GM21723 (cell line): ENCODE measurements around the gene ST8SIA6.
A peak's percentile ranks its signal among the peaks of the same experiment; 100 is the strongest.

Source experiments
- ATAC-seq: cut with Tn5 transposase; IDR thresholded peaks from one replicate; pipeline ENCODE4 v1.9.1; 2021; ENCODE audit warnings: mild to moderate bottlenecking, moderate library complexity; ENCODE audit not compliant: unreplicated experiment

The ST8SIA6 gene

DNA sequence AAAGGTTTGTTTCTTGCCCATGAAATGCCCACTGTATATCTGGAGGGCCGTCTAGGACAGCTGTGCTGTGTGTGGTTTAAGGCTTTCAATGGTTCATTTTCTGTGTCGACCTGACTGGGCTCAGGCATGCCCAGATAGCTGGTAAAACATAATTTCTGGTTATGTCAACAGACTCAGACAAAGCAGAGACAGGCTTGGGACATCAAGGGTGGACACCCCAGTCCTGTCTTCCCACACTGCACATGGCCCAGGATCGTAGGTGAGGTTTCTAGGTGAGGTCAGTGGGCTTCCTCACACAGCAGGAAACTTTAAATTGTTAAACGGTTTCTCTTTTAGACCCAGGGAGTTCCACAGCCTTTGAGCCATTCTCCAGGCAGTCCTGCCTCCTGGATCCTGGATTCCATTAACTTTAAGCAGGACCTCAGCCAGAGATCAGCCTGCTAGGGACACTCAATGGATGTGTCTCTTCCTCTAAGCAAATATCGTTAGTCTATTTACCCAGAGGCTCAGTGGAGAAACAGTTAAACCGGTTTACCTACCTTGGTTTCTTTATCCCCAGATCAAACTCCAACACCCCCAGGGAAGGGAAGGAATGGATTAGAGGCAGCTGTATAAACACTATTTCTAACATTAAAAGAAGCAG lies 66.4 kb downstream of the ST8SIA6 start:
- no peak for ATAC-seq

GRCh38 chr10:17386616-17387075 lies 67.7 kb downstream of the ST8SIA6 start:
- no peak for ATAC-seq

- ATAC-seq, result no peak
Observed at GRCh38 chr10:17386021-17386420, 68.4 kb downstream of the ST8SIA6 start.

- no peak for ATAC-seq
Observed at GRCh38 chr10:17385066-17385465, 69.3 kb downstream of the ST8SIA6 start.

DNA sequence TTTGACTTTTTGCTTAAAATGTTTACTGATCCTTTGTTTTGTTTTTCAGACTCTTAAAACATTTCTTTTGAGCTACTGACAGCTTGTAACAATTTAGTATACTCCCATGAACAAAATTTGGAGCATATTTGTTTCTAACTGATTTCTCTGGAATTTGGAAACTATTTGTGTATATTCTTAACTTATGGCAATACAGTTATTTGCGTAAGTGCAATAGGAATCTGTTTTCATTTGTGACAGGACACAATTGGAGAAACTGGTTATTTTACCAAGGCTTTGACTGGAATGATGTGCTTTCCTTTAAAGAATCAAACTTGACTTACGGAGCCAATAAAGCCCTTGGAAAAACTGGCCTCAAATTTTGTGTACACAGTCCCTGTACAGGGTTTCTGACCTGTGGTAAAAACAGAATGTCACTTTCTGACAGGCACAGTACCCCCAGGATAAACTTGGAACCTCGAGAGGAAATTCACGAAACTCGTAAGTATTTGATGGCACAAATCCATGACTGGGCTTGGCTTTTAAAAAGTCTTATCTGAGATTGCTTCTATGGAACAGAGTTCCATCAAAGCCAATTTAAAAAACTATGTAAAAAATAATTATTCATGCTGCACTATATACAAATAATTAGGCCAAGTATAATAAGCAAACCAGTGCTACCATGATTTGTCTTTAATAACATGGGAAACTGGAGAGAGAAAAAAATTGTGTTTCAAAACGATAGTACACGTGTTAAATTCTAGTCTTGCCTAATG lies 70.4 kb downstream of the ST8SIA6 start:
- ATAC-seq, result no peak

GRCh38 chr10:17381502-17382142 lies 72.8 kb downstream of the ST8SIA6 start:
- no peak for ATAC-seq

DNA sequence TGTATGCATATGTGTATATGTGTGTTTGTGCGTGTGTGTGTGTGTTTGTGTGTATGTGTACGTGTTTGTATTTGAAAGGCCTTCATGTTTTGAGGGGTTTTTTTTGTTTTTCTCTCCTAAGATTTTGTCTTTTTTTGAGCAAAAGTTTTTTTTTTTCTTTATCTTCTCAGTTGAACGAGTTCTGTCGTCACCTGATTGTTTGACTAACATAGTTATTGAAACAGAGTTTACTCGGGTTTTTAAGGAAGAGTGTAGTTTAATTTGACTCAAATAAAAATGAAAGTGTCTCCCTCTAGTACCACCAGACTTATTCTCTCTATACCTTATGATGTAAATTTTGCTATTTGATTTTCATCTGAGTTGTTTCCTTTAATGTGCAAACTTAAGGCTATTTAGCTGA lies 73.5 kb downstream of the ST8SIA6 start:
- no peak for ATAC-seq

DNA sequence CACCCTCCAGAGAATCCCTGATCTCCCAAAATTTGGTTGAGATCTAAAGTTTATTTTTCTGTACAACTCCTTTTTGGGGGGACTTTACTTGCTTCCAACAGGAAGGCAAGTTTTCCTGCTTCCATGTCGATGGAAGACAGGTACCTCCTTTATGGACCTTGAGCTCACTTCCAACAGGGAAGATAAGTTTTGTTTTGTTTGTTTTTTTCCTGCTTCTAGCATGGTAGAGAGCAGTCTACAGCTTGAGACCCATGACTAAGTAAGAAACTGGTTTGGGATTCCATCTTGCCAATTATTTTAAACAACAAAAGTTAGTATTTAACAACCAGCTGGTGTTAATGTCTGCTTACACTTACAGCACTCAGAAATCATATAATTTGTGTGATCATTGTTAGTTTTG lies 74.4 kb downstream of the ST8SIA6 start:
- ATAC-seq, result no peak

GRCh38 chr10:17379151-17379690 lies 75.2 kb downstream of the ST8SIA6 start:
- no peak for ATAC-seq

DNA sequence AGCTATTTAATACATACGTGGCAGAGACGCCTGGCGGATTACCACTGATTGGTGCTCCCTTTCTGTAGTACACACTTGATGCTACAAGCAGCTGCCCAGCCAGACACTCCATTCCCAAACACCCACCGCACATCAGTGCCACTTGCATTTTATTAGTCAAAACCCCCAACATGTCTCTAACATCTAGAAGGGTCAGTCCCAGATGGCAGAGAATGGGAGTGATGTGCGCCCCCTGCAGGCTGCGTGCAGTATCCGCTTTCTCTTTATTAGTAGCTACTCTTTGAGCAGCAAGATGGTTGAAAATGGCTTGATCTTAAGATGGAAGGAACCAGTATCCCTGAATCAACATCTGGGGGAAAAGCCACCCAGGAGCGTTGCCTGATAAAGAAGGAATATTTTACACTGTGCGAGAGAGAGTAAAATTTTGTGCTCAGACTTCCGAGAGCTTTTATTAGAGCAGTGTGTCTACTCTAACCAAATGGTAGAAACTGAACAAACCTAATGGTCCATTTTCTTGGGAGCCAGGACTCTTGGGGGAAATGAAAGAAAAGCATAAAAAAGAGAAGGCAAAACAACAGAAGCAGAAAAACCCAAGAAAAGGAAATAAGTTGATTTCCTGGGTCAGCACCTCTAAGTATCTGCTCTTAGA lies 78.3 kb downstream of the ST8SIA6 start:
- peak; percentile 47 for ATAC-seq

GRCh38 chr10:17368708-17369272 lies 85.6 kb downstream of the ST8SIA6 start:
- no peak for ATAC-seq

GRCh38 chr10:17366705-17367104 lies 87.7 kb downstream of the ST8SIA6 start:
- no peak for ATAC-seq

DNA sequence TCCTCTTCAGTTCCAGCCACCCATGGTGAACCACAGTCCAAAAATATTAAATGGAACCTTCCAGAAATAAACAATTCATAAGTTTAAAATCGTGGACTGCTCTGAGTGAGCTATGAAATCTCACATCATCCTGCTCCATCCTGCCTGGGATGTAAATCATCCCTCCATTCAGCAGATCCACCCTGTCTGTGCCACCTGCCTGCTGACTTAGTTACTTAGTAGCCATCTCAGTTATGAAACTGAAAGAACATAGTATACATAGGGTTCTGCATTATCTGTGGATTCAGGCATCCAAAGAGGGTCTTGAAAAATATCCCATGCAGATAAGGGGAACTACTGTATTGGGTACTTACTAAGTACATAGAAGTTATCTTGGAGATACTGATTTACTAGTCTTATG lies 89.0 kb downstream of the ST8SIA6 start:
- no peak for ATAC-seq

GRCh38 chr10:17358461-17358860 lies 95.9 kb downstream of the ST8SIA6 start:
- ATAC-seq, result no peak

DNA sequence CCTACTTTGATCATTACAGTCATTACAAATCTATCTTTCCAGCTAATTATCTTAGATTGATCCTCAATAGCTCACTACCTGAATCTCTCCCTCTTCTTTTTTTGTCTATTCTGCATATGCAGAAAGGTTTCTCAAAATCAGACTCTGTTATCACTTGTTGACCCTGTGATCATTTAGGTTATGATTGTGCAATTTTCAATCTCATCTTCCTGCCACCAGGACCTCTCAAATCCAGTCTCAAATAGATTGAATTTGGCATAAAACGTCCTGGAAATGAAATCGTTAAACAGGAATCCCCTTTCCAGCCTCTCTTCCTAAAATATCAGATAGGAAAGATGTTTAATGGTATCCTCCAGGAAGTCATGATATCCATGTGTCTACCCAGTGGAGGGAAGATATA lies 96.6 kb downstream of the ST8SIA6 start:
- ATAC-seq, result no peak

- ATAC-seq, result no peak
Observed at GRCh38 chr10:17356820-17357219, 97.6 kb downstream of the ST8SIA6 start.

GRCh38 chr10:17354781-17355180 lies 99.6 kb downstream of the ST8SIA6 start:
- no peak for ATAC-seq

GRCh38 chr10:17353568-17354300 lies 100.7 kb downstream of the ST8SIA6 start:
- no peak for ATAC-seq

- ATAC-seq, result no peak
Observed at GRCh38 chr10:17352583-17352982, 101.8 kb downstream of the ST8SIA6 start.

- ATAC-seq, result no peak
Observed at GRCh38 chr10:17351506-17351905, 102.9 kb downstream of the ST8SIA6 start.
